Endothelial cell of umbilical vein (primary cell): Measurements from ENCODE around the gene TTYH3. TPM values are rescaled to one million over a fixed set of nuclear protein-coding genes. Genes with fewer than 3 reads are reported as not detected.

Experiments
- BruUV-seq: library from RNA; stranded (reverse); fragments of 400-500 nt; replicated peaks from 2 replicates; lab custom pipeline; 2021; lab: Mats Ljungman, UMichigan
- CTCF ChIA-PET: fragments of 300-600, 350-600 bp; sonication (Branson Sonifier 250); formaldehyde crosslinking; loops from one replicate; lab custom pipeline; 2021; ENCODE audit warnings: antibody characterized with exemption, inconsistent platforms; lab: Charles Lee
- POLR2A ChIA-PET: fragments of 300-600, 350-600 bp; sonication (Branson Sonifier 250); formaldehyde crosslinking; loops from one replicate; lab custom pipeline; 2021; ENCODE audit warnings: antibody characterized with exemption, inconsistent platforms; lab: Charles Lee
- DNase-seq: peaks from one replicate; pipeline ENCODE4 v3.0.0-alpha.2; 2011; ENCODE audit warnings: low read depth, low spot score
- FAIRE-seq: peaks from 2 replicates; lab custom pipeline; 2011; peaks lifted over from hg19 to GRCh38; lab: Jason Lieb, UNC
- H2AFZ ChIP-seq: 2 replicates; pipeline ENCODE4 v1.6.0; 2012; ENCODE audit warnings: low read depth, low read length, control low read depth, inconsistent platforms
- H3K27ac ChIP-seq: 2 replicates; pipeline ENCODE4 v1.5.1; 2011; ENCODE audit warnings: low read depth, mild to moderate bottlenecking, control low read depth, low read length, moderate library complexity; ENCODE audit not compliant: insufficient read depth
- H3K27me3 ChIP-seq, 2 experiments: 2 replicates each; pipeline versions ENCODE4 v1.6.0 to v1.6.1; 2011; ENCODE audit warnings: low read length in 2 of 2, mixed read lengths in 1 of 2; ENCODE audit not compliant: control insufficient read depth in 2 of 2, insufficient read depth in 2 of 2
- H3K36me3 ChIP-seq, 2 experiments: 2 replicates in 1 of 2; 3 replicates in 1 of 2; pipeline ENCODE4 v1.5.1; 2011; ENCODE audit warnings: low read length in 2 of 2, mild to moderate bottlenecking in 1 of 2, moderate library complexity in 1 of 2; ENCODE audit not compliant: control insufficient read depth in 2 of 2, insufficient read depth in 2 of 2; ENCODE audit errors: extremely low read depth in 1 of 2
- H3K4me1 ChIP-seq: 3 replicates; pipeline ENCODE4 v1.5.1; 2011; ENCODE audit warnings: mild to moderate bottlenecking, low read length; ENCODE audit not compliant: control insufficient read depth, insufficient read depth; ENCODE audit errors: extremely low read depth
- H3K4me2 ChIP-seq: 2 replicates; pipeline ENCODE4 v1.6.1; 2011; ENCODE audit warnings: low read length, control low read depth, mixed read lengths; ENCODE audit not compliant: insufficient read depth
- H3K4me3 ChIP-seq, 3 experiments: fragments of 200-600 bp in 1 of 3; sonication (generic), shearing (Covaris generic) in 1 of 3; replicated peaks in 1 of 3; 2 replicates each; pipeline ENCODE4 v1.5.1; 2011 to 2016; ENCODE audit warnings: control low read depth in 3 of 3, low read length in 3 of 3, mild to moderate bottlenecking in 2 of 3, inconsistent platforms in 1 of 3, low read depth in 1 of 3, moderate library complexity in 1 of 3; ENCODE audit not compliant: insufficient read depth in 1 of 3
- H3K79me2 ChIP-seq: 2 replicates; pipeline ENCODE4 v1.6.0; 2012; ENCODE audit warnings: low read length, inconsistent platforms; ENCODE audit not compliant: control insufficient read depth, insufficient read depth
- H3K9ac ChIP-seq: replicated peaks from 2 replicates; pipeline ENCODE3; 2011; ENCODE audit warnings: low read length, control low read depth; ENCODE audit not compliant: insufficient read depth; ENCODE audit errors: extremely low read depth
- H3K9me1 ChIP-seq: replicated peaks from 3 replicates; pipeline ENCODE4 v1.6.0; 2011; ENCODE audit warnings: mild to moderate bottlenecking, low read length; ENCODE audit not compliant: control insufficient read depth, insufficient read depth; ENCODE audit errors: extremely low read depth
- H3K9me3 ChIP-seq: replicated peaks from 2 replicates; pipeline ENCODE4 v1.5.1; 2012; ENCODE audit warnings: low read length, inconsistent platforms; ENCODE audit not compliant: control insufficient read depth, insufficient read depth
- H4K20me1 ChIP-seq: replicated peaks from 2 replicates; pipeline ENCODE3; 2011; ENCODE audit warnings: mild to moderate bottlenecking, low read length; ENCODE audit not compliant: control insufficient read depth, insufficient read depth; ENCODE audit errors: extremely low read depth
- EZH2 ChIP-seq: IDR thresholded peaks from 2 replicates; pipeline ENCODE4 v1.6.1; 2012; ENCODE audit warnings: borderline replicate concordance, low read depth, mild to moderate bottlenecking, moderate library complexity, low read length, inconsistent platforms; ENCODE audit not compliant: severe bottlenecking
- FOS ChIP-seq: IDR thresholded peaks from 2 replicates; pipeline ENCODE4 v1.6.1; 2011; ENCODE audit warnings: mild to moderate bottlenecking, low read length, moderate library complexity, borderline replicate concordance; ENCODE audit not compliant: insufficient read depth
- GATA2 ChIP-seq: IDR thresholded peaks from 2 replicates; pipeline ENCODE4 v1.7.0; 2011; ENCODE audit warnings: low read depth, mild to moderate bottlenecking, moderate library complexity, mixed read lengths, low read length; ENCODE audit not compliant: insufficient read length, insufficient read depth
- MAX ChIP-seq: IDR thresholded peaks from 2 replicates; pipeline ENCODE4 v1.6.1; 2011; ENCODE audit not compliant: insufficient read depth, insufficient read length
- MYC ChIP-seq: IDR thresholded peaks from one replicate; pipeline ENCODE4 v1.6.1; 2011; ENCODE audit warnings: mild to moderate bottlenecking, low read depth, low read length
- POLR2A ChIP-seq: IDR thresholded peaks from 2 replicates; pipeline ENCODE4 v1.6.1; 2012; ENCODE audit warnings: low read depth, mild to moderate bottlenecking, control low read depth, low read length
- POLR2AphosphoS5 ChIP-seq: IDR thresholded peaks from 2 replicates; pipeline ENCODE4 v1.6.1; 2012; ENCODE audit warnings: low read depth, mild to moderate bottlenecking, control low read depth, low read length, moderate library complexity; ENCODE audit not compliant: insufficient read depth
- dilution Hi-C: fragments of 300-500 bp; cut with MboI; formaldehyde crosslinking; loops from one replicate; pipeline ENCODE4 v1.15.0; 2019; ENCODE audit warnings: low sequenced_read_pairs; ENCODE audit not compliant: extremely low pct_ligation_motif_present
- intact Hi-C: fragments of 100-400 bp; cut with micrococcal nuclease; formaldehyde crosslinking; loops from one replicate; pipeline ENCODE4 v1.10.0; 2022
- polyA plus RNA-seq, 4 experiments: library from polyadenylated mRNA; depleted of rRNA in 3 of 4; stranded (reverse) in 3 of 4; unstranded in 1 of 4; fragments of >200 nt; gene quantifications; 2 replicates each; pipeline versions ENCODE4 v1.2.1 to v1.2.3, GENCODE V29; 2011 to 2012; ENCODE audit warnings: missing spikeins in 1 of 4
- total RNA-seq: library from RNA; stranded (reverse); gene quantifications from 2 replicates; pipeline ENCODE4 v1.2.3, GENCODE V29; 2021

The TTYH3 gene
- total and polyA plus RNA-seq, 2 donors (not counting 3 experiments of a cell fraction or from before 2014, with no cell fraction given), result 143 to 280 TPM

- Histone ChIP-seq H3K36me3 (peaks cover 0 to 3% of the 10 kb centered on the region in 2 experiments), H3K4me1 (no peaks in the 10 kb centered on the region), H3K27me3 (no peaks in the 10 kb centered on the region), H3K27ac (no peak overlapping the region), H3K4me2 (no peak overlapping the region), H4K20me1 (no peaks in the 10 kb centered on the region), H3K9ac (no peak overlapping the region), H3K9me1 (no peaks in the 10 kb centered on the region), H2AFZ (no peak overlapping the region), H3K79me2 (no peaks in the 10 kb centered on the region), H3K4me3 (no peak overlapping the region), H3K9me3 (no peaks in the 10 kb centered on the region)
- dilution Hi-C loops, result no loop called here
- BruUV-seq, result no TSS peak
- TF ChIP-seq FOS (no peak), MAX (no peak), EZH2 (no peak), GATA2 (no peak), MYC (no peak), POLR2AphosphoS5 (no peak), POLR2A (no peak)
- DNase-seq (no peak), FAIRE-seq (no peak)
- ChIA-PET CTCF (no interaction called here), POLR2A (no interaction called here)
- intact Hi-C loops, result no loop called here
Measured at GRCh38 chr7:2582006-2582735, 49.6 kb upstream of the TTYH3 start.
